ENCODE results near the gene PPP2R5C.
"Not testable (repeated sequence)": the region's sequence is repeated elsewhere in the genome, so short reads cannot be mapped to it uniquely, and the experiment has no call there.

Gene PPP2R5C

DNA sequence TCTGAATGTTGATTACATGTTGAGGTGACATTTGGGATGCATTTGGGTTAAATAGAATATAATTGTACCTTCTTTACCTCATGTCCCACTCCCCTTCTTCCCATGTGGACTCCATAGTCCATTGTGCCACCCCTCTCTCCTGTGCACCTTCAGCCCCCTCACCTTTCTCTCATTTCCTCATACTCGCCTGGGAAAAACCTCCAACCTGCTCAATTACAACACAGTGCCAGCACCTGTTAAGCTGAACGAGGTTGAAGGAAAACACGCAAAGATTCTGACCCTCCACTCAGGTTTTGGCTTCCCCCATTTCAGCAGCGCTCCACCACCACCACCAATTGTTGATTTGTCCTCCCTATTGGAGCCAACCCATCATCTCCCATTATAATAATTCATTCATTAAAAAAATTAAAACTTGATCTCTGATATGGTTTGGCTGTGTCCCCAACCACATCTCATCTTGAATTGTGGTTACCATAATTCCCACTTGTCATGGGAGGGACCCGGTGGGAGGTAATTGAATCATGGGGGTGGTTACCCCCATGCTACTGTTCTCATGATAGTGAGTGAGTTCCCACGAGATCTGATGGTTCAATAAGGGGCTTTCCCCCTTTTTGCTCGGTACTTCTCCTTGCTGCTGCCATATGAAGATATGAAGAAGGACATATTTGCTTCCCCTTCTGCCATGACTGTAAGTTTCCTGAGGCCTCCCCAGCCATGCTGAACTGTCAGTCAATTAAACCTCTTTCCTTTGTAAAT lies 33.7 kb upstream of the PPP2R5C start:
- no peak for DNase-seq

GRCh38 chr14:101728367-101728742 lies 33.2 kb upstream of the PPP2R5C start:
- DNase-seq, result no peak

- no peak for DNase-seq
Measured at GRCh38 chr14:101729382-101729781, 32.1 kb upstream of the PPP2R5C start.

DNA sequence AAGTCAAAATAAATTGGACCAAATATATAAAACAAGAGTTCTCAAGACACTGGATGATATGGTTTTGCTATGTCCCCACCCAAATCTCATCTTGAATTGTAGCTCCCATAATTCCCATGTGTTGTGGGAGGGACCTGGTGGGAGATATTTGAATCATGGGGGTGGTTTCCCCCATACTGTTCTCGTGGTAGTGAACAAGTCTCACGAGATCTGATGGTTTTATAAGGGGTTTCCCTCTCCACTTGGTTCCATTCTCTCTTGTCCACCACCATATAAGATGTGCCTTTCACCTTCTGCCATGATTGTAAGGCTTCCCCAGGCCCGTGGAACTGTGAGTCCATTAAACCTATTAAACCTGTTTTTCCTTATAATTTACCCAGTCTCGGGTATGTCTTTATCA lies 31.4 kb upstream of the PPP2R5C start:
- DNase-seq, result not testable (repeated sequence)

DNA sequence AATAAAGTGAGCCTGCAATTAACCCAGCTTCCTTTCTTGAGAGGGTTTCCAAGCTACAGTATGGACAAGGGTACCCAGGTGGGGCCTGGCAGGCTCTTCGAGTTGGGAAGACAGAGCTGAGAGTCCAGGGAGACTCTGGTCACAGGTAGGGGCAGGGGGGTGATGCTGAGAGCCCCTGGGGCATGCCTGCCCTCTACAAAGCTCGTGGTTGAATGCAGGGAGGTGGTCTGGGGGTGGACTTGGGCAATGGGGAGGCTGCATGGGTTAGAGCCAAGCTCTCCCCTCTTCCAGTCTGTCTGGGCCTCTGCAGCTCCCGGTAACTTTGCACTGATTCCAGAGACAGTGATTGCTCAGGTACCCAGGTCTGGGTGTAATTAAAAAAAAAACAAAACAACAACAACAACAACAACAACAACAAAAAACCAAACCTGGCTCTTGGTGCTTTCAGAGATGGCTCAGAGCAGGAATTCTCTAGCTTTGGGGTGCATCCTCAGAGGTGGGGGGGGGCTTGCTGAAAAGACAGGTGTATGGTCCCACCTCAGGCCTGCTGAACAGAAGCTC lies 30.8 kb upstream of the PPP2R5C start:
- no peak for DNase-seq

DNA sequence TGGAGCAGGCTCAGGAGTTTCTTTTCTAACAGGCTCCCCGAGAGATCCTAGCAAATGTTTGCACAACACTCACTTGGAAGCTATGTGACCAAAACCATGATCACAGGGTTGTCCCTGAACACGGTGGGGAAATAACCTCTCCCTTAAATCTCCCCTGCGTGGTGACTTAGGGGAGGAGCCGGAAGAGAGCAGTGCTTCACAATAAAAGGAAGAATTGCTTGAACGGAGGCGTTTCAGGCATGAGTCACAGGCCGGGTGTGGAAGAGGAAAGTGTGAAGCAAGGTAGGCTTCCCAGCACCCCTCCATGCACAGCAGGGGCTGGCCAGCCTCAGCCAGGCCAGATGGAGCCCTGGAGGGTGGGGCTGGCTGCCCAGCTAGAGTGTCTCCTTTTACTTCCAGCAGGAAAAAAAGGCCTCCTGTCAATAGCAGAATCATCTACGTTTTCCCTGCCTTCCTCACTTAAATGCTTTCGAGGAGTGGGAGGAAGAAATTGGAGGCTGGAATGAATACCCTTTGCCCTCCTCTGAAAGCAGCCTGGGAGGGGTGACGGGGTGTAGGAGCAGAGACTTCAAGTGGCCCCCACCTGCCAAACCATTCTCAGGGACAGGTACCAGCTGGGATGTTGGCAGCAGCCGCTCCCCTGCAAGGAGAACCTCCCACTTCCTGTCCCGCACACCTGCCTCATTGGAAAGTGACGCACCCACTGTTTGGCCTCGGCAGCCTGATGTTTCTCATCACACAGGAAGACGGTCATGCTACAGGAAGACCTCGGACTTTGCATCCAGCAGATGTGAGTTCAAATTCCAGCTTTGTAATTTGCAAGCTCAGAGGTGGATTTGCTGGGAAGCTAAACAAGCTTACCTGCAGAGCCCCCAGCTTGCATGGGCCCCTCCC lies 30.1 kb upstream of the PPP2R5C start:
- DNase-seq, result peak; percentile 63

- no peak for DNase-seq
Measured at GRCh38 chr14:101732118-101732517, 29.4 kb upstream of the PPP2R5C start.

DNA sequence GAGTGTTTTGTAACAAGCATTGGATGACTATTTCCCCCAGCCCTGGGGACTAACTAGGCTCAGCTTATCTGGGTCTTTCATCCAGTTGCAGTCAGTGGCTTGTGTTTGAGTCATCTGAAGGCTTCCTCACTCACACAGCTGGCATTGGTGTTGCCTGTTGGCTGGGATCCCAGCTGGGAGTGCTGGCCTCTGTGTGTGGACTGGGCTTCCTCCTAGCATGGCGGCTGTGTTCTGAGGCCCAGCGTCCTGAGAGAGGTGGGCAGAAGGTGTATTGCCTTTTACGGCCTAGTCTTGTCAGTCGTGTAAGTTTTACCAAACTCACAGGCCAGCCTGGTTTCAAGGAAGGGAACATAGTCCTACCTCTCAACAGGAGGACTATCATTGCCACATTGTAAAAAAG lies 28.3 kb upstream of the PPP2R5C start:
- peak; percentile 48 for DNase-seq

GRCh38 chr14:101734246-101734847 lies 27.2 kb upstream of the PPP2R5C start:
- DNase-seq, result no peak

DNA sequence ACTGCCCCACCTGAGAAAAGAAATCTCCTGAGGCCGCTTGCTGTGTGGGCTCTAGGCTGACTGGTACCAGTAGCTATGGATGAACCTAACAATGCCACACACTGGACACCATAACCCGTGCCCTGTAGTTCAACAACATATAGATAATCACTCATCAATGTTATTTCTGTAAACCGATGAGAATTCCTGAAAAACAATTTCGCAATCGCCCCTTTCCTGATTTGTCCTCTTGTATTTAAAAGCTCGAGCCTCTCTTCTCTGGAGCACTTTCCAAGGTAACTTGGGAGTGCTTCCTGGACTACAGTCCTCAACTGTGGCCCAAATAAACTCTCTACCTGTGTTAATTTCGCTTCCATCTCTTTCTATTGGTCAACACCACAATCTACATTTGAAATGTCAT lies 26.1 kb upstream of the PPP2R5C start:
- no peak for DNase-seq

GRCh38 chr14:101736071-101736470 lies 25.4 kb upstream of the PPP2R5C start:
- DNase-seq, result no peak

DNA sequence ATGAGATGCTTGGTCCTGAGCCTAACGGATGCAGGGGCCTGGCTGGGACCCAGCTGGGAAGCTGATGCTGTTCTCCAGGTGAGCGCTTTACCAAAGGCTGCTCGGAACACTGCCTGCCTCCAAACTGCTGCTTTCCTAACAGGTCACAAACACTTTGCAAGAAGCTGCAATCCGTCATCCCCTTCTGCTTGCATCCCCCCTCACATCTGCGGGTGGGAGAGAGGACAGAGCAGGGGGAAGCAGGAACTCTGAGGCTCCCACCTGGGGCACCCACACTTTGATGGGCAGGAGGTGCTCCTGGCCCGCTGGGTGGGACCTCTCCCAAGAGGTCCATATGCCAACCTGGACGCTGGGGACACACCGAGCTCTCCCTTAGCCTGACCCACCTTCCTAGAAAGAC lies 24.9 kb upstream of the PPP2R5C start:
- DNase-seq, result no peak

- no peak for DNase-seq
Measured at GRCh38 chr14:101737414-101738339, 23.8 kb upstream of the PPP2R5C start.

GRCh38 chr14:101738703-101739320 lies 22.7 kb upstream of the PPP2R5C start:
- DNase-seq, result no peak

DNA sequence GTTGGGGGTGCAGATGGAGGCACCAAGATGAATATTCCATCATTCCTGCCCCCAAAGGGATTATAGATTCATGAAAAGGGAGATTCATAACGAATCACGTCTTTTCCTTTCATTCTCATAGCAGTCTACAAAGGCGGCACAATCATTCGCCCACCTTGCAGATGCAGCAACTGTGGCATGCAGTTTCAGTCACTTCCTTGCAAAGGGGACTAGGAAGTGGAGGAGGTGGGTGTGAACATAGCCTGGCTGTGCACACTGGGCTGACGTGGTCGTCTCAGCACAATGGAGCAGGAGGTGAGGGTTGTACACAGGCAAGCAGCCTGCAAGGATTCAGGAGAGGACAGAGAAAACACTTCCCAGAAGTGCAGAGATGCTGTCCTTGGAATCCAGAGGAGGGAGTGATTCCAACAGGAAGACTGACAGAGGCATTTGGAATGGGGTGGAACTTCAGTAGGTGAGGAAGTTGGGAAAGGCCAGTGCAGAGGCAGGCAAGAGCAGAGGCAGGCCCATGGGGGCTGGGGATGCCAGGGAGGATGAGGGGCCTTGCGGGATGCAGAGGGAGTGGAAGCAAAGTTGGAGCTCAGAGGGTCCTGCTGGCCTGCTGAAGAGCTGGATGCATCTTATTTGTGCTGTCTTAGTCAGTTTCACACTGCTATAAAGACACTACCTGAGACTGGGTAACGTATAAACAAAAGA lies 21.9 kb upstream of the PPP2R5C start:
- no peak for DNase-seq

DNA sequence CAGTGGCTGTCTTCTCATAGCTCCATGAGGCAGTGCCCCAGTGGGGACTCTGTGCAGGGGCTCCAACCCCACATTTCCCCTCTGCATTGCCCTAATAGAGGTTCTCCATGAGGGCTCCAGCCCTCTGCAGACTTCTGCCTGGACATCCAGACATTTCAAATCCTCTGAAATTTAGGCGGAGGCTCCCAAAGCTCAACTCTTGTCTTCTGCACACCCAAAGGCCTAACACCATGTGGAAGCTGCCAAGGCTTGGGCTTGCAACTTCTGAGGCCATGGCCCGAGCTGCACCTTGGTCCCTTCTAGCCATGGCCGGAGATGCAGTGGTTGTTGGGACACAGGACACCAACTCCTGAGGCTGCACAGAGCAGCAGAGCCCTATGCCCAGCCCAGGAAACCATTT lies 20.5 kb upstream of the PPP2R5C start:
- no peak for DNase-seq

DNA sequence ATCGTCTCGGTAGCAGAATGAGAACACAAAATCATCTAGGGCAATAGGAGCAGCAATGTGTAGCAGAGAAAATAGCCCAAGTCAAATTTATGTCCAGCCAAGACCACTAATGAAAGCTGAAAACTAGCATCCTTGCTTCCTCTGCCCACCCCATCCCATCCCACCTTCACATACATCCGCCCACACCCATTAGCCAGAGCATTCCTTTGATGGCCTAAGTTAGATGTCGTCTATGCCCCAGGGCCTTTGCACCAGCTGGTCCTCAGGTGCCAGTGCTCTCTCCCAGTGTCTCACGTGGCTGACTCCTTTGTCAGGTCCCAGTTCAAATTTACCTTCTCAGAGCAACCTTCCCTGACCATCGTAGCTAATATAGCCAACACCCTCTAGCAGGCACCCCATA lies 17.8 kb upstream of the PPP2R5C start:
- no peak for DNase-seq

DNA sequence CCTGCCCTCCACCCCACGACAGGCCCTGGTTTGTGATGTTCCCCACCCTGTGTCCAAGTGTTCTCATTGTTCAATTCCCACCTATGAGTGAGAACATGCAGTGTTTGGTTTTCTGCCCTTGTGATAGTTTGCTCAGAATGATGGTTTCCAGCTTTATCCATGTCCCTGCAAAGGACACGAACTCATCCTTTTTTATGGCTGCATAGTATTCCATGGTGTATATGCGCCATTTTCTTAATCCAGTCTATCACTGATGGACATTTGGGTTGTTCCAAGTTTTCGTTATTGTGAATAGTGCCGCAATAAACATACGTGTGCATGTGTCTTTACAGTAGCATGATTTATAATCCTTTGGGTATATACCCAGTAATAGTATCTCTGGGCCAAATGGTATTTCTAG lies 17.1 kb upstream of the PPP2R5C start:
- not testable (repeated sequence) for DNase-seq

DNA sequence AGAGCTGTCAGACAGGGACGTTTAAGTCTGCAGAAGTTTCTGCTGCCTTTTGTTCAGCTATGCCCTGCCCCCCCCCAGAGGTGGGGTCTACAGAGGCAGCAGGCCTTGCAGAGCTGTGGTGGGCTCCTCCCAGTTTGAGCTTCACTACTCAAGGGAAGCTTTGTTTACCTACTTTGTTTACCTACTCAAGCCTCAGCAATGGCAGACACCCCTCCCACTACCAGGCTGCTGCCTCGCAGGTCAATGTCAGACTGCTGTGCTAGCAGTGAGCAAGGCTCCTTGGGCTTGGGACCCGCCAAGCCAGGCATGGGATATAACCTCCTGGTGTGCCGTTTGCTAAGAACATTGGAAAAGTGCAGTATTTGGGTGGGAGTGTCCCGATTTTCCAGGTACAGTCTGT lies 11.8 kb upstream of the PPP2R5C start:
- not testable (repeated sequence) for DNase-seq

DNA sequence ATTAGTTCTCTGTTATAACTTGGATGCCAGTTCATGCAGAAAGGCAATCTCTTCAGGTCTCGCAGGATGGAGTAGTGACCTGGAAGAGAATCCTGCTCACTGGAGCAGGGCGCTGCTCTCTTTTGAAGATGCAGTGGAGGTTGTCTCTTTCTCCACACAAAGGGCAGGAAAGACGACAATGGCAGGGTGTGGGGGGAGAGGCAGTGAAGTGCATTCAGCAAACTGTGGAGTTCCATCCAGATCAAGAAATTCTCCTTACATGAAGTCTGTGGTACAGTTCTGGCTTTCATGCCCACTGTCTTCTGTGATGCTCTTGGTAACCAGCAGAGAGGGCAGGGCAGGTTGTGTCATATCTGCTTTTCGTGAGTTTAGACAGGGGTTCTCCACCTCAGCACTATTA lies 6.6 kb upstream of the PPP2R5C start:
- DNase-seq, result no peak

All from fibroblast of skin of right quadriceps (primary cell).